DOHH2 (cell line): ENCODE measurements around the gene ZCCHC17.

ENCODE experiments used
- EZH2phosphoT487 ChIP-seq: fragments of 200-600 bp; sonication (generic); IDR thresholded peaks from 2 replicates; pipeline ENCODE4 v1.6.1; 2017; ENCODE audit warnings: borderline replicate concordance, mild to moderate bottlenecking, antibody characterized with exemption, low read length, moderate library complexity, mixed read lengths
- TF ChIP-seq, protein P1 (sequence below): fragments of 200-600 bp; sonication (generic); IDR thresholded peaks from one replicate; pipeline ENCODE4 v1.5.1; 2014; ENCODE audit warnings: antibody characterized with exemption, mild to moderate bottlenecking, low read depth, low read length; ENCODE audit not compliant: poor library complexity, severe bottlenecking

DNA sequence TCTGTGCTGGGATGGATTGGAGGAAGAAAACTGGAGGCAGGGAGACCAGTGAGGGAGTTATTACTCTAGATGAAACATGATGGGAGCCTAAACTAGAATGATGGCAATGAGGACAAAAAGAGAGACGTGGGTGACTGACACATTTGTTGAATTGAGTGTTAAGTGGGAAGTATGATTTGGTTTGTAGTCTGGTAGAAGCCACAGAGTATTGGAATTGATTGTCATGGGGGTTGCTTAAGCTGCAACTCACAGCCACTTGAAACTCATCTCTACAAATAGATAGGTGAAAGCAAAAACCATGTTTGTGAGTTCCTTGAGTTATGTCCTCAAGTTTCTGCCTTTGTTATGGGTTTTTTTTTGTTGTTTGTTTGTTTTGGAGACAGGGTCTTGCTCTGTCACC, 47.7 kb downstream of the ZCCHC17 start:
- TF ChIP-seq, protein P1, sequence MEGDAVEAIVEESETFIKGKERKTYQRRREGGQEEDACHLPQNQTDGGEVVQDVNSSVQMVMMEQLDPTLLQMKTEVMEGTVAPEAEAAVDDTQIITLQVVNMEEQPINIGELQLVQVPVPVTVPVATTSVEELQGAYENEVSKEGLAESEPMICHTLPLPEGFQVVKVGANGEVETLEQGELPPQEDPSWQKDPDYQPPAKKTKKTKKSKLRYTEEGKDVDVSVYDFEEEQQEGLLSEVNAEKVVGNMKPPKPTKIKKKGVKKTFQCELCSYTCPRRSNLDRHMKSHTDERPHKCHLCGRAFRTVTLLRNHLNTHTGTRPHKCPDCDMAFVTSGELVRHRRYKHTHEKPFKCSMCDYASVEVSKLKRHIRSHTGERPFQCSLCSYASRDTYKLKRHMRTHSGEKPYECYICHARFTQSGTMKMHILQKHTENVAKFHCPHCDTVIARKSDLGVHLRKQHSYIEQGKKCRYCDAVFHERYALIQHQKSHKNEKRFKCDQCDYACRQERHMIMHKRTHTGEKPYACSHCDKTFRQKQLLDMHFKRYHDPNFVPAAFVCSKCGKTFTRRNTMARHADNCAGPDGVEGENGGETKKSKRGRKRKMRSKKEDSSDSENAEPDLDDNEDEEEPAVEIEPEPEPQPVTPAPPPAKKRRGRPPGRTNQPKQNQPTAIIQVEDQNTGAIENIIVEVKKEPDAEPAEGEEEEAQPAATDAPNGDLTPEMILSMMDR: no peak
- TF ChIP-seq EZH2phosphoT487: no peak
